Measurements from ENCODE around the gene FAM114A1. TPM values are rescaled to one million over a fixed set of nuclear protein-coding genes. Genes with fewer than 3 reads are reported as not detected.

Gene FAM114A1
- total and polyA plus RNA-seq, 2 of the 8 experiments (the other 6 are each of a cell fraction or from before 2014, with no cell fraction given), result 9.5 to 12.0 TPM

DNA sequence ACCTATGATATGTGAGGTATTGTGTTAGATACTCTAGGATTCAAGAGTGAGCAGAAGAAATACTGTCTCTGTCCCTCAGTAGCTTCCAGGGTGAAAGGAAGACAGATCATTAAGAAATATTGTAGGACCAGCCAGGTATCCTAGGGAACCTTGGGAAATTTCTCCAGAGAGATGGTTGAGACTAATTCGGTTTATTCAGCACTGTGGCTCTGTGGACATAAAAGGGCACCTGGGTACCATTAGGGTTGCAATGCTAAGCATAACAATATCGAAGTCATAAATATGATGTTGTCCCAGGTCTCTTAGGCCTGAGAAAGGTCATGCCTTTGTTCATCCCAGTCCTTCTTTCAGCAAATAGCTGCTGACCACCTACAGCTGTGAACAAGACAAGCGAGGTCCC is 61.0 kb downstream of the FAM114A1 start (continued):
- TF ChIP-seq GTF2F1 (IDR thresholded peaks at IDR 0.05; ENCODE audit: borderline replicate concordance, low read depth, low read length) (no peak), TEAD4 (IDR thresholded peaks at IDR 0.05; ENCODE audit: low read depth, low read length) (no peak), CBX8 (IDR thresholded peaks at IDR 0.05; ENCODE audit: borderline replicate concordance, low read depth, low read length) (no peak), FOSL1 (IDR thresholded peaks at IDR 0.05; ENCODE audit: insufficient read depth, low read depth, low read length) (no peak)

All from H1 (cell line).